ENCODE results near the gene BTBD9. TPM values are rescaled to one million over a fixed set of nuclear protein-coding genes. Genes with fewer than 3 reads are reported as not detected.

The BTBD9 gene
- total RNA-seq, 1 experiment from 2014 or later, result 8.9 TPM

DNA sequence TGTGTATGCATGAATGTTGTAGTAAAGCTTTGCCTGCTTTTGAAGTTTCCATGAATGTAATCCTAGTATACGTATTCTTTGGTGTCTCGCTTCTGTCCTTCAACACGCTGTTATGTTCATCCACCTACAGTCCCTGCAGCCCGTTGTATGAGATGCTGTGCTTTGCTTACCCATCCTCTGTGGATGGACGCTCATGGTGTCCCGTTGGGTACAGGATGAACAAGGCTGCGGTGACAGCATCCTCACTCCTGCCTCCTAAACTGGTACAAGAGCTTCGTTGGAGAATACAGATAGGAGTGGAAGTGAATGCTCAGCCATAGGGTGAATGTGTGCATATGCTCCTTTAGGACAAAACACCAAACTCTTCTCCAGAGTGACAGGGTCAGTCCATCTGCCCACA, 454.0 kb downstream of the BTBD9 start:
- no peaks in the 10 kb centered on the region for H3K9me3 Mint-ChIP-seq
- TF ChIP-seq, protein P1, sequence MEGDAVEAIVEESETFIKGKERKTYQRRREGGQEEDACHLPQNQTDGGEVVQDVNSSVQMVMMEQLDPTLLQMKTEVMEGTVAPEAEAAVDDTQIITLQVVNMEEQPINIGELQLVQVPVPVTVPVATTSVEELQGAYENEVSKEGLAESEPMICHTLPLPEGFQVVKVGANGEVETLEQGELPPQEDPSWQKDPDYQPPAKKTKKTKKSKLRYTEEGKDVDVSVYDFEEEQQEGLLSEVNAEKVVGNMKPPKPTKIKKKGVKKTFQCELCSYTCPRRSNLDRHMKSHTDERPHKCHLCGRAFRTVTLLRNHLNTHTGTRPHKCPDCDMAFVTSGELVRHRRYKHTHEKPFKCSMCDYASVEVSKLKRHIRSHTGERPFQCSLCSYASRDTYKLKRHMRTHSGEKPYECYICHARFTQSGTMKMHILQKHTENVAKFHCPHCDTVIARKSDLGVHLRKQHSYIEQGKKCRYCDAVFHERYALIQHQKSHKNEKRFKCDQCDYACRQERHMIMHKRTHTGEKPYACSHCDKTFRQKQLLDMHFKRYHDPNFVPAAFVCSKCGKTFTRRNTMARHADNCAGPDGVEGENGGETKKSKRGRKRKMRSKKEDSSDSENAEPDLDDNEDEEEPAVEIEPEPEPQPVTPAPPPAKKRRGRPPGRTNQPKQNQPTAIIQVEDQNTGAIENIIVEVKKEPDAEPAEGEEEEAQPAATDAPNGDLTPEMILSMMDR (conservative IDR thresholded peaks at IDR 0.05), result no peak
- no peaks in the 10 kb centered on the region for H4K20me1 ChIP-seq (ENCODE audit: control insufficient read depth, insufficient read depth, insufficient read length)

More for the DNA sequence above, 454.0 kb downstream of the BTBD9 start:
- H3K23me2 ChIP-seq (ENCODE audit: insufficient read length, low read depth, low read length, poor library complexity, severe bottlenecking), result no peaks in the 10 kb centered on the region
- WGBS (ENCODE audit: extremely low coverage, insufficient read length, low lambda C conversion rate), result no CpG with 5 or more reads among the region's 8 CpGs
- no peak overlapping the region for H3K14ac ChIP-seq (ENCODE audit: insufficient read depth, low read length)
- H3K9ac ChIP-seq (ENCODE audit: extremely low read depth, insufficient read length, low read length), result no peak overlapping the region
- H2BK5ac ChIP-seq (ENCODE audit: insufficient read length, low read length), result no peak overlapping the region
- H3K79me1 ChIP-seq (ENCODE audit: insufficient read depth, low read depth, low read length, poor library complexity, severe bottlenecking), result no peaks in the 10 kb centered on the region
- no peak overlapping the region for H4K5ac ChIP-seq (ENCODE audit: insufficient read length, low read depth, low read length)
- no peak overlapping the region for H3K4ac ChIP-seq (ENCODE audit: low read depth, low read length)
- no peak overlapping the region for H3K18ac ChIP-seq (ENCODE audit: insufficient read length, low read depth, low read length)
- no peak overlapping the region for H4K8ac ChIP-seq (replicated peaks; ENCODE audit: insufficient read length, low read depth, low read length)
- H3K27me3 Mint-ChIP-seq (ENCODE audit: low read depth), result no peaks in the 10 kb centered on the region; the same call in 1 of the 2 replicates
- H2BK120ac ChIP-seq (ENCODE audit: low read depth, low read length, poor library complexity, severe bottlenecking), result no peak overlapping the region
- H3K36me3 Mint-ChIP-seq (ENCODE audit: insufficient read depth in 1 of 3, low read depth in 3 of 3), result no peaks in the 10 kb centered on the region
- no peak for DNase-seq
- H2BK20ac ChIP-seq (ENCODE audit: low read depth, low read length, poor library complexity, severe bottlenecking), result no peak overlapping the region
- H3K4me1 Mint-ChIP-seq, result peaks cover 23% of the 10 kb centered on the region in 2 experiments
- H2BK12ac ChIP-seq (ENCODE audit: insufficient read length, low read depth, low read length), result no peak overlapping the region
- no peaks in the 10 kb centered on the region for H3K79me2 ChIP-seq (ENCODE audit: insufficient read depth, low read length)
- no peak overlapping the region for H3K27ac ChIP-seq (ENCODE audit: insufficient read length, low read depth, low read length)
- H2AK5ac ChIP-seq (ENCODE audit: insufficient read length, low read length), result no peak overlapping the region
- no peak overlapping the region for H3K56ac ChIP-seq (ENCODE audit: insufficient read length, low read depth, low read length)
- no peak overlapping the region for H3K4me2 ChIP-seq (ENCODE audit: insufficient read depth, insufficient read length, low read length)
- no peak overlapping the region for H2BK15ac ChIP-seq (ENCODE audit: low read depth, low read length)
- H3K4me1 ChIP-seq (ENCODE audit: insufficient read depth, low read length), result 0 out of 2 replicates have a peak, but pooled peaks cover 3% of the 10 kb centered on the region
- H3K4me3 Mint-ChIP-seq, result no peak overlapping the region
- H3K23ac ChIP-seq (ENCODE audit: insufficient read length, low read depth, low read length), result no peak overlapping the region
- no peak overlapping the region for H3T11ph ChIP-seq (ENCODE audit: low read length)
- no peak overlapping the region for H2AFZ ChIP-seq (ENCODE audit: low read length)
- H3K27ac Mint-ChIP-seq, result no peak overlapping the region
- H3K27me3 ChIP-seq (ENCODE audit: insufficient read depth, low read length), result no peaks in the 10 kb centered on the region
- no peaks in the 10 kb centered on the region for H3K9me3 ChIP-seq (ENCODE audit: control insufficient read depth, low read depth, low read length)
- H4K91ac ChIP-seq (ENCODE audit: insufficient read length, low read depth, low read length), result no peak overlapping the region

Measured in H9 (cell line).